ENCODE results near the gene VWF. TPM values are rescaled to one million over a fixed set of nuclear protein-coding genes. Genes with fewer than 3 reads are reported as not detected.

The VWF gene
- total and polyA plus RNA-seq, 9 donors: 47.8 to 98.6 (median 80.7) TPM

DNA sequence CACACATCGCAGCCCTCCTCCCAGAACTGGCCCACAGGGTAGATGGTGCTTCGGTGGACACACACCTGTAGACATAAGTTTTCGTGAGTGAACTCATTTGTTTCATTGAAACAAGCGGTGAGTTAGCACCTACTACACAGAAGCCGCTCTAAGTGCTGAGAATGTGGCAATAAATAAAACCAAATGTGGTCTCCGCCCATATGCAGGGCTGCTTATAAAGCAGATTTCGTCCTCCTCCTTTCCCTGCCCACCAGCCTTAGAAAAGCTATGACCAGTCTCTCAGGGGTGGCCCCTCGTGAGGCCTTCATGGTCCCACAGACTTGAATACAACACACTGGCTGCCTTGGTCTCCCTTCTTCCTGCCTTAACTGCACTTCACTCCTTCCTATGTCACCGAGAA lies 148.3 kb downstream of the VWF start:
- Histone ChIP-seq H3K4me1 (ENCODE audit: control insufficient read depth, insufficient read depth, low read length) (no peaks in the 10 kb centered on the region), H3K36me3 (ENCODE audit: control insufficient read depth, insufficient read depth, low read length) (peaks cover 3% of the 10 kb centered on the region), H3K27me3 (ENCODE audit: control insufficient read depth, insufficient read depth, low read length) (no peaks in the 10 kb centered on the region), H3K4me3 (ENCODE audit: low read length) (no peak overlapping the region), H3K27ac (ENCODE audit: low read length) (no peak overlapping the region), H3K9me3 (replicated peaks; ENCODE audit: control insufficient read depth, low read depth, low read length) (peaks cover 2% of the 10 kb centered on the region)
- no peak for DNase-seq
- 80% methylated on average over 8 of the region's 9 CpGs for WGBS (ENCODE audit: insufficient coverage)

DNA sequence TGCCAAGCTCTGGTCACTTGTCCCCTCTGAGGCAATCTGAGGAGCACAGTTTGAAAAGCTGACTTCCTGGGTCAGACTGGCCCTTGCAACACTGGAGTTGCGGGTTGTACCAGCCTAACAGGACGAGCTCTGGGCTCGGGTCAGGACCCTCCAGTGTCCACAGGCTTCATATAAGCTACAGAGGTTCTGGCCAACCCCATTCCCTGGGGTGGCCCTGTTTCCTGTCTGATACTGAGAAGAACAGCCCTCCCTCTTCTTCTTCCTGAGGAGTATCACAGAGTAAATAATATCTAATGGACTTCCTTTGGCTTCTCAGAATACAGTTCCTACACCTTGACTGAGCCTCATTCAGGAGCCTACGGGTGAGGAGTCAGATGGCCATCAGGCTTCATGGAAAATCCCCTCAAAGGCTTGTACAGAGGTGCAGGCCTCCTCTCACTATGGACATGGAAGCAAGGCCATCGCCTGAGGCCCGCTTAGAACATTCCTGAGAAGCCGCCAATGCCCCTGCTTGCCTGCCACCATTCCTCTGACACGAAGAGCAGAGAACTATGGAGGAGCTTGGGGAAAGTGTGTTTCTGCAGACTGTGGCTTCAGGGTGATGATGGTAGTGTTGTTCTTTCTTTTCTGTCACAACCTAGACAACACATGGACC lies 150.9 kb downstream of the VWF start:
- no peaks in the 10 kb centered on the region for H3K9me3 ChIP-seq (replicated peaks; ENCODE audit: control insufficient read depth, low read depth, low read length)
- no peaks in the 10 kb centered on the region for H3K4me1 ChIP-seq (ENCODE audit: control insufficient read depth, insufficient read depth, low read length)
- no peak overlapping the region for H3K27ac ChIP-seq (ENCODE audit: low read length)
- no peak for DNase-seq
- 86% methylated on average over 7 of the region's 8 CpGs for WGBS (ENCODE audit: insufficient coverage)
- peaks cover 3% of the 10 kb centered on the region for H3K36me3 ChIP-seq (ENCODE audit: control insufficient read depth, insufficient read depth, low read length)
- no peak overlapping the region for H3K4me3 ChIP-seq (ENCODE audit: low read length)
- H3K27me3 ChIP-seq (ENCODE audit: control insufficient read depth, insufficient read depth, low read length): no peaks in the 10 kb centered on the region

DNA sequence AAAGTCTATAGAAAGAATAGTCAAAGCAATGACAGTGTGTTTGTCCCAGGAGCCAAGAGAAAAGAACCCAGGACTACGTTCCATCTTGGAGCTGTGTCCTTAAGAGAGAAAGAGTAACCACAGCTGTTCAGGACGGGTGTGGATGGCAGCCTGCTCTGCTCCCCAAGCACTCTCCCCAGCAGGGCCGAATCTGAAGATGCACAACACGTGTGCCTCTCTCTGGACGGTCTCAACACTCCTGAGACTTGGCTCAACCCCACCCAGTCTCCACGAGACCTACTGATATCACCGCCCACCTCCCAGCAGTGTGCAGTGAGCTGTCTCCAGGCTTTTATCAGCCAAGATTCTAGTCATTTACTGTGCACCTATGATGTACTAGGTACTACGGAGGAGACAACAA lies 152.1 kb downstream of the VWF start:
- no peaks in the 10 kb centered on the region for H3K9me3 ChIP-seq (replicated peaks; ENCODE audit: control insufficient read depth, low read depth, low read length)
- H3K4me3 ChIP-seq (ENCODE audit: low read length): no peak overlapping the region
- H3K36me3 ChIP-seq (ENCODE audit: control insufficient read depth, insufficient read depth, low read length): peaks cover 3% of the 10 kb centered on the region
- no peak overlapping the region for H3K27ac ChIP-seq (ENCODE audit: low read length)
- 51% methylated on average over 2 of the region's 8 CpGs for WGBS (ENCODE audit: insufficient coverage)
- no peaks in the 10 kb centered on the region for H3K4me1 ChIP-seq (ENCODE audit: control insufficient read depth, insufficient read depth, low read length)
- H3K27me3 ChIP-seq (ENCODE audit: control insufficient read depth, insufficient read depth, low read length): no peaks in the 10 kb centered on the region
- DNase-seq: no peak

DNA sequence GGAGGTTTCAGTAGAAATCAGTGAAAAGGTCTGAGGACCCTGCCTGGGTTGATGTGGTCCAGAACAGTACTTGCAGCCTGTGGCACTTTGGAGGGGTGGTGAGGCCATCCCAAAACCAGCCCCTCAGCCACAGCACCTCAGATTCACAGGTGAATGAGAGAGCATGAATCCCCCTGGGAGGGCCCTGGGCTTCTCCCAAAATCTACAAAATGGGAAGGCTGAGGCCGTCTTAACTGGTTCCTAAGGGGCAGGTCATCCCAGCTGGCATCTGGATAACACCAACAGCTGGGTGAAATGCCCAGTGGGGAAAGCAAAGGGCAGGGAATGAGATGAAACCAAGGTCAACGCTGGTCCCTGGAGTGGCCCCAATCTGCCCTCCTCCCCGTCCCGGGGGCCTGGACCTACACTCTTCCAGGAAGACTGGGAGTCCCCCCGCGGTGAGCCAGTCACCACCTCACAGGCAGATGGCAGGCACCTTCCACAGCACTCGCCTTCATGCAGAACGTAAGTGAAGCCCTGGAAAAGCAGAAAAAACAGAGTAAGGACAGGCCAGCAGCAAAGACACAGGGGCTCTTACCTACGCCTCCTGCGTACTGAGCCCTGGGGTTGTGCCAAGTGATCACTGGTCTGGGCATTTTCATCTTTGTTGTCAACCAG lies 153.1 kb downstream of the VWF start:
- DNase-seq: no peak
- Histone ChIP-seq H3K9me3 (replicated peaks; ENCODE audit: control insufficient read depth, low read depth, low read length) (no peaks in the 10 kb centered on the region), H3K36me3 (ENCODE audit: control insufficient read depth, insufficient read depth, low read length) (peaks cover 3% of the 10 kb centered on the region), H3K27ac (ENCODE audit: low read length) (no peak overlapping the region), H3K4me1 (ENCODE audit: control insufficient read depth, insufficient read depth, low read length) (no peaks in the 10 kb centered on the region), H3K4me3 (ENCODE audit: low read length) (no peak overlapping the region), H3K27me3 (ENCODE audit: control insufficient read depth, insufficient read depth, low read length) (no peaks in the 10 kb centered on the region)
- WGBS (ENCODE audit: insufficient coverage): 85% methylated on average over 9 of the region's 10 CpGs

DNA sequence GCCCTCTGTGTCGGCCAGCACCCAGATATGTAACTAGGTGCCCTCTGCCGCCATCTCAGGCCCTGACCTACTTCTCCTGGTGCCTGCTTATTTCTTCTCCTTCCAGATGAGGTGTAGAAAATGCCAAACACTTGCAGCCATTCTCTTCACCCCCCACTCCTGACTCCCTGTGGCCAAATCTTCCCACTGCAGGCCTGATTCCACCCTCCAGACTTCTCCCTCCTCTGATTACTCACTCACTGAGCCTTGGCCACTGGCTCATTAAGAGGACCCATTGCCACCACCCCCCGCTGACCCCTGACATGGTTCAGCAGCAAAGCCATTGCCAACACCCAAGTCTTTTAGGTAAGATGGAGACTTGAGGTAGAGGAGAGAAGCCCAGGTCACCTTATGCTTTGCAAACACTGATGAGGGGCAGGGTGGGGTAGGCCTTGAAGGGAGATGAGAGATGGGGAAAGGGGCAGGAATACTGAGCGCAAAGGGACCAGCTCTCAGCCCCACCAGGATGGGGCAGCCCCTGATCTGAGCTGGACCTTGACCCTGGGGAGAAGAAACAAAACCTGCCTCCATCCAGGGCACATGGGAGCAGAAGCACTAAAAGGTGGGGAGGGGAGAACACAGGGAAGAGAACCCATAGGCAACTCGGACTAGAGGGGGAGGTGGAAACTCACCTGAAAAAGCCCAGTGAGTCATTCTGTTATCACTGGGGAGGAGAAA lies 154.3 kb downstream of the VWF start:
- no peak for DNase-seq
- Histone ChIP-seq H3K4me1 (ENCODE audit: control insufficient read depth, insufficient read depth, low read length) (no peaks in the 10 kb centered on the region), H3K36me3 (ENCODE audit: control insufficient read depth, insufficient read depth, low read length) (no peaks in the 10 kb centered on the region), H3K9me3 (replicated peaks; ENCODE audit: control insufficient read depth, low read depth, low read length) (no peaks in the 10 kb centered on the region), H3K27me3 (ENCODE audit: control insufficient read depth, insufficient read depth, low read length) (no peaks in the 10 kb centered on the region), H3K4me3 (ENCODE audit: low read length) (no peak overlapping the region), H3K27ac (ENCODE audit: low read length) (no peak overlapping the region)
- 89% methylated on average over 4 of the region's 5 CpGs for WGBS (ENCODE audit: insufficient coverage)

DNA sequence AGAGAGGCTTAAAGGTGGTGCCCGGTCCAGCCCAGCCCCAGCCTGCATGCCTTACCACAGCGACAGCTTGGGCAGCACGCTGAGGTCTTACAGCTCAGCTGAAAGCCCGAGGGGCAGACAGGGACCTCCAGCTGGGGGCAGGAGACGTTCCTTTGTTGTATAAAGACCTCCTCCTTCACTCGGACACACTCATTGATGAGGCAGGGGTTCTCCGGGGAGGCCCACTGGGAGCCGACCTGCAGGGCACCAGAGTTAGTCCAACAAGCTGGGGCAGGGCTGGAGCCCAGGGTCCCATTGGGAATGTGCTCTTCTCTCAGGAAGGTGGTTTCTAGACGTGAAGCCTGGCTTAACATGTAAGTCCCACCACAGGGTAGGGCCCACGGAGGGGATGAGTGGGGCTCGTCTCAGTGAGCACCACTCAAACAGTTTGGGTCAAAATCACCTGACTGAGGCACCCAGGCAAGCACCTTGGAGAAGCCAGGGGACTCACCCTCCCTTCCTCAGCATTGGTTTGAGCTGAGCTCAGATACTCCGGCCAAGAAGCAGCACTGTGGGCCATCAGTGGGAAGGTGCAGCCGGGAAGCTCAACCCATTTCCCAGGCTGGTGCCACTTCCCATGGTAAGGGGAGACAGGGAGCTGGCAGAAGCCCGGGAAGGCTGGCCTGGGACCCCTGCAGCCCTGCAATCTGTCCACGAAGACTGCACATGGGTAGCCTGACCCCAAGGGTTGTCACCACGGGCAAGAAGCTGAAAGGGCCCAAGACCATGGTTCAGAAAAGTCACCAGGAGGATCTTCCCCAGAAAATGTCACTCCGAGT lies 155.1 kb downstream of the VWF start:
- H3K27me3 ChIP-seq (ENCODE audit: control insufficient read depth, insufficient read depth, low read length): no peaks in the 10 kb centered on the region
- 74% methylated on average over 12 of the region's 17 CpGs for WGBS (ENCODE audit: insufficient coverage)
- DNase-seq: no peak
- H3K9me3 ChIP-seq (replicated peaks; ENCODE audit: control insufficient read depth, low read depth, low read length): no peaks in the 10 kb centered on the region
- no peak overlapping the region for H3K27ac ChIP-seq (ENCODE audit: low read length)
- H3K4me1 ChIP-seq (ENCODE audit: control insufficient read depth, insufficient read depth, low read length): no peaks in the 10 kb centered on the region
- no peaks in the 10 kb centered on the region for H3K36me3 ChIP-seq (ENCODE audit: control insufficient read depth, insufficient read depth, low read length)
- H3K4me3 ChIP-seq (ENCODE audit: low read length): no peak overlapping the region

DNA sequence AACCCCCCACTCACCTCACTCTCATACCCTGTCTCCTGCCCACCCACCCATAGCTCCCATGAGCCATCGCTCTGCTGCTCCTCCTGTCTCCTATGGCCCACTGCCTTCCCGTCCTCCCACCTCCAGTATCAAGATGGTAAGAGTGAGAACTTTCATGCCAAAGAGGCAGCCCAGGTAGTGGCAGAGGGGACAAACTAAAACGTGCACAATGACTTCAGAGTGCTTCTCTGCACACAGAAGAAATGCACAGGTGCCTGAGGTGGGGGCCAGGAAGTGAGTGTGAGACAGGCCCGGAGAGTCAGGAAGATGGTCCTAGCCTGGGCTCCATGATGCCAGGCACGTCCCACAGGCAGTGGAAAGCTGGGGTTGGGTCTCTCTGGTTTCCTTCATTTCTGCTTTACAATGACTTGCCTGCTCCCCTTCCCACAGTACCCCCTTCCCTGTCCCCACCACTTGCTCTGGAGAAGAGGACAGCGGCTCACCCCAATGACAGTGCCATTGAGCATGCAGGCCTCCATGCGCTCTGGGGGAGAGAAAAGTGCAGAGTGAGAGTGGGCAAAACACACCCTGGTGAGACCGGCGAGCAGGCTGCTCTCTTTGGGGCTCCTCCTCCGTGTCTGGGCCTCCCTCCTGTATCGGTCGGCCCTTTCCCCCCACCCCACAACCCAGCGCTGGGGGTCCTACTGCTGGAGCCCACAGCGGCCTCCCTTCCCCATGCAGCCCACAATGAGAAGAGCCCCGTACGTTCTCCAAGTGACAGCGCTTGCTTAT lies 156.6 kb downstream of the VWF start:
- no peak overlapping the region for H3K27ac ChIP-seq (ENCODE audit: low read length)
- no peaks in the 10 kb centered on the region for H3K36me3 ChIP-seq (ENCODE audit: control insufficient read depth, insufficient read depth, low read length)
- no peaks in the 10 kb centered on the region for H3K4me1 ChIP-seq (ENCODE audit: control insufficient read depth, insufficient read depth, low read length)
- no peaks in the 10 kb centered on the region for H3K9me3 ChIP-seq (replicated peaks; ENCODE audit: control insufficient read depth, low read depth, low read length)
- H3K27me3 ChIP-seq (ENCODE audit: control insufficient read depth, insufficient read depth, low read length): no peaks in the 10 kb centered on the region
- no peak overlapping the region for H3K4me3 ChIP-seq (ENCODE audit: low read length)
- DNase-seq: no peak
- WGBS (ENCODE audit: insufficient coverage): 87% methylated on average over 7 of the region's 17 CpGs

DNA sequence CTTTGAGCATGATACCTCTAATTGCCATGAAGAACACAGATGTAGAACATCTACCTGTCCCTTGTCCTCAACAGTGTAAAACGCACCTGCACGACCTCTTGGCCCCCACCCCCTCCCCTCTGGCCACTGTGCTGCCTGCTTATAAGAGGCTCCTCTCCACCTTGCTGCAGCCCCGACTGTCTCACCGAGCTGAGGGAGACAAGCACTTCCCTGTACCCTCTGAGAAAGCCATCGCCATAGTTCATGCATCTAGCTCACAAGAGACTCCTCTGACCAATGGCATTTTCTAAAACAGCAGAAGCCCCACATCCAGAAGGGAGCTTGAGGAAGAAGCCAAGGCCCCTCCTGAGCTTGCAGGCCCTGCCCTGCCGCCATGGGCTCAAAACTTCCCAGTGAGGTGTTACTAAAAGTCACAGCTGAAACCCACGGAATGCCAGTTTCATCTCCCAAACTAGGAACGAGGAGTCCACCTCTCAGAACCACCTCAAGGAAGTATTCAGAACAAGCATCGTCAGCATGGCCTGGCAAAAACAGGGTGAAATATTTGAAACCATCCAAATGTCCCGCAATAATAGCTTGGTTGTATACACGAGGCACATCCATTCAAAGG lies 157.9 kb downstream of the VWF start:
- Histone ChIP-seq H3K9me3 (replicated peaks; ENCODE audit: control insufficient read depth, low read depth, low read length) (no peaks in the 10 kb centered on the region), H3K4me1 (ENCODE audit: control insufficient read depth, insufficient read depth, low read length) (no peaks in the 10 kb centered on the region), H3K36me3 (ENCODE audit: control insufficient read depth, insufficient read depth, low read length) (no peaks in the 10 kb centered on the region), H3K4me3 (ENCODE audit: low read length) (no peak overlapping the region), H3K27ac (ENCODE audit: low read length) (no peak overlapping the region), H3K27me3 (ENCODE audit: control insufficient read depth, insufficient read depth, low read length) (no peaks in the 10 kb centered on the region)
- 72% methylated on average over 6 of the region's 11 CpGs for WGBS (ENCODE audit: insufficient coverage)
- DNase-seq: no peak

DNA sequence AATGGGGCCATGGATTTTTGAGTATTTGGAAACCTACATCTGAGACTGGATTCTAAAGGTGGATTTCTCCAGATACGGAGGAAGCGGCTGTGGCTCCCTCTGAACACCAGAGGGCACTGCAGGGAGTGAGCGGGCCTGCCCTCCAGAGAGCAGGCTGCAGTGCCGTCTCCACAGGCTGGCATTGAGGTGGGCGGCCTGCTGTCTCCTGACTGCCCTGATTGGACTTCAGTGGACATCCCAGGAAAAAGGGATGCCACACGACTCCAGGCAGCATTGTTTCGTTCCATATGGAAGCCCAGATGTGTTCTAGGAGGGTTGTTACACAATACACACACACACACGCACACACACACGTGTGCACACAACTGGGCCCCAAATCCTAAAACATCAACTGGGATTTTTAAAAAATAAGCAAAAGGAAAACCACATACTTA lies 158.5 kb downstream of the VWF start:
- no peaks in the 10 kb centered on the region for H3K9me3 ChIP-seq (replicated peaks; ENCODE audit: control insufficient read depth, low read depth, low read length)
- 34% methylated on average over 7 of the region's 9 CpGs for WGBS (ENCODE audit: insufficient coverage)
- H3K36me3 ChIP-seq (ENCODE audit: control insufficient read depth, insufficient read depth, low read length): no peaks in the 10 kb centered on the region
- peak; percentile 27 for DNase-seq
- H3K4me3 ChIP-seq (ENCODE audit: low read length): no peak overlapping the region
- H3K27me3 ChIP-seq (ENCODE audit: control insufficient read depth, insufficient read depth, low read length): no peaks in the 10 kb centered on the region
- H3K27ac ChIP-seq (ENCODE audit: low read length): no peak overlapping the region
- H3K4me1 ChIP-seq (ENCODE audit: control insufficient read depth, insufficient read depth, low read length): no peaks in the 10 kb centered on the region

Data from muscle of leg (tissue), 11 donors.